IgD-negative memory B cell (primary cell): ENCODE measurements around the gene BBLN. TPM values are rescaled to one million over a fixed set of nuclear protein-coding genes. Genes with fewer than 3 reads are reported as not detected.

Source experiments
- H3K27ac Mint-ChIP-seq, 3 donors: one replicate each; pipeline ENCODE4 v1.8.0; 2020 to 2022; ENCODE audit warnings: mild to moderate bottlenecking in 3 of 3, mixed read lengths in 3 of 3, moderate library complexity in 1 of 3
- H3K27me3 Mint-ChIP-seq: one replicate; pipeline ENCODE4 v1.8.0; 2021; ENCODE audit warnings: mixed read lengths
- H3K36me3 Mint-ChIP-seq: one replicate; pipeline ENCODE4 v1.8.0; 2020; ENCODE audit warnings: mild to moderate bottlenecking, mixed read lengths
- H3K4me1 Mint-ChIP-seq, 3 donors: one replicate each; pipeline ENCODE4 v1.8.0; 2020 to 2022; ENCODE audit warnings: mixed read lengths in 3 of 3, mild to moderate bottlenecking in 1 of 3
- H3K4me3 Mint-ChIP-seq, 4 donors: one replicate each; pipeline ENCODE4 v1.8.0; 2020 to 2022; ENCODE audit warnings: mild to moderate bottlenecking in 4 of 4, mixed read lengths in 4 of 4, moderate library complexity in 3 of 4
- H3K9me3 Mint-ChIP-seq, 3 donors: one replicate each; pipeline ENCODE4 v1.8.0; 2020 to 2021; ENCODE audit warnings: mixed read lengths in 3 of 3, mild to moderate bottlenecking in 1 of 3
- polyA plus RNA-seq: library from polyadenylated mRNA; unstranded; fragments of 300-500 nt; fragmentation: Illumina TruSeq; gene quantifications from one replicate; pipeline ENCODE4 v1.2.3, GENCODE V29; 2021

BBLN gene
- polyA plus RNA-seq, 1 donor from 2014 or later = 145 TPM

DNA sequence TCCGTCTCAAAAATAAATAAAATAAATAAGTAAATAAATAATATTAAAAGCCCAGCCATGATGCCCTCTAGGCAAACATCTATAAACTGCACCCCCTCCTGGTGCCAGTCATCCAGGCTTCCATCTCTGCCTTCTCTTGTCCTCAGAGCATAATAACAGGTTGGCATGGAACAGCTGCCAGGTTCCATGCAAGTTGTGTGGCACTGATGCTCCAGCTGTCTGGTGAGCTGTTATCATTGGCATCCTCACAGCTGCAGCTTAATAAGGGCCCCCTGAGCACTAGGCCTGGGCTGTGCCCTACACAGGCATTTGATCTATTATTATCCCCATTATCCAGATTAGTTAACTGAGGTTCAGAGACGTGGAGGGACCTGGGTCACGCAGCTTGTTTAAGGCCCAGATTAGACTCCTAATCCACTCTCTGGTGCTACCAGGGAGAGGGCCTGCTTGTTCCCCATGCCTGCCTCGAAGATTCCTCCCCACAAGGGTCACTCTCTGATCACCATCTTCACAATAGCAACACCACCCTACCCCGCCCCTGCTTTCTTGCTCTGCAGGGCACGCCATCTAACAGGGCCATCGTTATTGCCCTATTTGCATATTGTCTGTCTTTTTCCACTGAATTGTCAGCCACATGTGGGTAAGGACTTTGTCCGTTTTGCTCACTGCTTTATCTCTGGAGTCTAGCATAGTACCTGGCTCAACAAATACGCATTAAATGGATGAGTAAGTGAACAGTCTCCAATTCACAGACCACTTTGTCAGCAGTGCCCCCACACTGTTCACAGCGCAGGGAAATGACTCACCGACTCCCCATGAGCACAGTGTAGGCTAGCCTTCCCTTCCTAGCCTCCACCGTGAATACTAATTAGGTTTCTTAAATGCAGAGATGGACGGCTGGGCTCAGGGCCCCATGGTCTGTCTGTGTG lies 41.6 kb downstream of the BBLN start:
- Mint-ChIP-seq H3K4me3 (no peak overlapping the region), H3K9me3 (peaks cover 0 to 1% (median 0%) of the 10 kb centered on the region in 3 donors), H3K4me1 (peaks cover 3 to 7% (median 7%) of the 10 kb centered on the region in 3 donors), H3K27ac (no peak overlapping the region), H3K36me3 (peaks cover 4% of the 10 kb centered on the region), H3K27me3 (peaks cover 14% of the 10 kb centered on the region)

DNA sequence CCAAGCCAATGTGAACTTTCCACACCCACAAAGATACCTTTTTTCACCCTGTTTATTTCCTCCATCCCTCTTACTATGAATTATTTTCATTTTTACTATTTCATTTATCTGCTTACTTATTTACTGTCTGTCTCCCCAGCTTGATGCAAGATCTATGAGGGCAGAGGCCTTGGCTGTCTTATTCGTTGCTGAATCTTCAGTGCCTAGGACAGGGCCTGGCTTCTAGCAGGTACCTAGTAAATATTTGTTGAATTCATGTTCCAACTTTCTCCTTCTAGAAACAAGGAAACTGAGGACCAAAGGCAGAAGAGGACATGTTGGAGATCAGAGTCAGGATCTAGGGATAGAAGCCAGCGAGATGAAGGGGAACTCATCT lies 42.6 kb downstream of the BBLN start:
- Mint-ChIP-seq H3K9me3 (peaks cover 0 to 1% (median 0%) of the 10 kb centered on the region in 3 donors), H3K4me1 (peaks cover 3 to 7% (median 7%) of the 10 kb centered on the region in 3 donors), H3K4me3 (peak overlapping the region; percentile 74 to 94 (median 88))

DNA sequence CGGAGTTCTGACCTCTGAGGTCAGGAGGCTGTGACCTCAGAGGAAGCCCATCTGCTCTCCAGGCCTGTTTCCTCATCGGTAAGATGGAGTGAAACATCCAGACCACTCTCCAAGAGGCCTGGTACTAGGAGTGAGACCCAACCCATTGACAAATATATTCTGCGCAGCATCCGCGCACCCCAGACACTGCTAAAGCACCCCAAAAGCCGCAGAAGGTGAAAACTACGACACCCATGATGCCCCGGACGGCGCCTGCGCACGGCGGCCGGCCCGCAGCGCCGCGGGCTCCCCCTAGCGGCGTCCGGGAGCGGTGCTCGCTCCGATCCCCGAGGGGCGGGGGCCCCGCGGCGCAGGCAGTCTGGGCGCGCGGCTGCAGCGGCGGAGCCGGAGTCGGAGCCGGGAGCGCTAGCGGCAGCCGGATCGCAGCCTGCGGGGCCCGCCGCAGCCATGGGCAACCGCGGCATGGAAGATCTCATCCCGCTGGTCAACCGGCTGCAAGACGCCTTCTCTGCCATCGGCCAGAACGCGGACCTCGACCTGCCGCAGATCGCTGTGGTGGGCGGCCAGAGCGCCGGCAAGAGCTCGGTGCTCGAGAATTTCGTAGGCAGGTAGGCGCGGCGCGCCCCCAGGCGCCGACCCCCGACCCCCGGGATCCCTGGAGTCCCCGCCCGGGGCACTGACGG lies 43.1 kb downstream of the BBLN start, which contains the start of gene DNM1:
Gene DNM1 (plus strand): TSS at position 356 of the 683 bp plus-strand sequence. CDS start 92 bp downstream, at position 448.
- Mint-ChIP-seq H3K4me1 (peaks cover 3 to 7% (median 7%) of the 10 kb centered on the region in 3 donors), H3K36me3 (peaks cover 2% of the 10 kb centered on the region), H3K9me3 (peaks cover 0 to 1% (median 0%) of the 10 kb centered on the region in 3 donors), H3K27ac (peak within 1 kb of the TSS in 1 of 3 donors; percentile 86), H3K4me3 (peak within 1 kb of the TSS; percentile 74 to 94 (median 88)), H3K27me3 (peaks cover 16% of the 10 kb centered on the region)

More for the DNA sequence above, 42.6 kb downstream of the BBLN start:
- Mint-ChIP-seq H3K27ac (peak overlapping the region in 1 of 3 donors; percentile 86), H3K36me3 (peaks cover 4% of the 10 kb centered on the region), H3K27me3 (peaks cover 16% of the 10 kb centered on the region)

DNA sequence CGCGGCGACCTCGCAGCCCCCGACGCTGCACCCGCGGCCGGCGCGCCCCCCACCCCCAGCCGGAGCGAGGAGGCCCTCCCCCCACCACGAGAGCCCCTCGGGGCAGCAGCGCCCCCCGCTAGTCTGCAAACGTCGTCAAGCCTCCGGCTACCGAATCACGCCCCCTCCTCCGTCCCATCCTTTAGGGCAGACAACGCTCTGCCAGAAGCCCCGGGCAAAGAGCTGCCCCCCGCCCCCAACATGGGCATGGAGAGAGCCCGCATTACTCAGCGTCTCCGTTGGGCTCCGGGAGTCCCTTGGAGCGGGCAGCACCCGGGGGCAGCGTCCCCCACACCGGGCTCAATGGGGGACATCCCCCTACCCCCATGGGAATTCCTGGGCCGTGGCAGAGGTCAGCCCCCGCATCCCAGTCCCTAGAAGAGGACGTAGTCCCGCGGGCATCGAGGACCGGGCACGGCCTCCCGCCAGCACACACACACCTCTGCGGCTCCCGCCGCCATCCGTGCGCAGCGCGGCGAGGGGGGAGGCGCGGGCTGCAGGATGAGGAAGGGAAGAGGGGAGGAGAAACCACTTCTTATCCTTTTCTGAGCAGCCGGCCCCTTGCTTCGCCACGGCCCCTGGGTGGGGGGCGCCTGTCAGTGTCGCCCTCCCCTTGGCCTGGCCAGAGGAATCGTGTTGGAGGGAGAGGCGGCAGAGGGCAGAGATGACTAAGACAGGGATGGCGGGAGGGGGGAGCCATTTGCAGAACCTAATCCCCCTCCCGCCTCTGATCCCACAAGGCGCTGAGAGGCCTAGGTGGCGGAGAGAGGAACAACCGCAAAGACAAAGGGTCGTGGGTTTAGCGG lies 43.9 kb downstream of the BBLN start:
- Mint-ChIP-seq H3K27me3 (peaks cover 20% of the 10 kb centered on the region), H3K4me3 (peak overlapping the region in 3 of 4 donors; percentile 61 to 74 (median 63)), H3K9me3 (peaks cover 0 to 1% (median 0%) of the 10 kb centered on the region in 3 donors), H3K27ac (no peak overlapping the region), H3K36me3 (peaks cover 1% of the 10 kb centered on the region), H3K4me1 (peaks cover 3 to 7% (median 7%) of the 10 kb centered on the region in 3 donors)

DNA sequence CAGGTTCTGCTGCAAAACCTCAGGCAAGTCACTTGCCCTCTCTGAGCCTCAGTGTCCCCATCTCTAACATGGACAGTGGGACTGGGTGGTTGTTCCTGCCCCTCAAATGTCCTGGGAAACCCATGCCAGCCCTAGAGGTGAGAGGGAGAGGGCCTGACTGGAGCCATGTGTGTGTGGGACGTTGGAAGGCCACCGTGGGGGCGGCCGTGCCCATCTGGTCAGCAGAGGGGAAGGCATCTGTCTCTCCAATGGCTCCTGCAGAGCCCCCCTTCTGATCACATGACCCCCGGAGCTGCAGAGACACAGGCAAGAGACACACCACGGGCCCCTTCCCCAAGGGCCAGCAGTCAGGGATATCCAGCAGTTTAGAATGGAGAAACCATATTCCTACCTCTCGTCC lies 44.8 kb downstream of the BBLN start:
- H3K27ac Mint-ChIP-seq = no peak overlapping the region
- peaks cover 1% of the 10 kb centered on the region for H3K36me3 Mint-ChIP-seq
- H3K9me3 Mint-ChIP-seq = peaks cover 0 to 1% (median 0%) of the 10 kb centered on the region in 3 donors
- peak overlapping the region in 1 of 4 donors; percentile 58 for H3K4me3 Mint-ChIP-seq
- peaks cover 20% of the 10 kb centered on the region for H3K27me3 Mint-ChIP-seq
- peaks cover 3 to 7% (median 7%) of the 10 kb centered on the region in 3 donors for H3K4me1 Mint-ChIP-seq

DNA sequence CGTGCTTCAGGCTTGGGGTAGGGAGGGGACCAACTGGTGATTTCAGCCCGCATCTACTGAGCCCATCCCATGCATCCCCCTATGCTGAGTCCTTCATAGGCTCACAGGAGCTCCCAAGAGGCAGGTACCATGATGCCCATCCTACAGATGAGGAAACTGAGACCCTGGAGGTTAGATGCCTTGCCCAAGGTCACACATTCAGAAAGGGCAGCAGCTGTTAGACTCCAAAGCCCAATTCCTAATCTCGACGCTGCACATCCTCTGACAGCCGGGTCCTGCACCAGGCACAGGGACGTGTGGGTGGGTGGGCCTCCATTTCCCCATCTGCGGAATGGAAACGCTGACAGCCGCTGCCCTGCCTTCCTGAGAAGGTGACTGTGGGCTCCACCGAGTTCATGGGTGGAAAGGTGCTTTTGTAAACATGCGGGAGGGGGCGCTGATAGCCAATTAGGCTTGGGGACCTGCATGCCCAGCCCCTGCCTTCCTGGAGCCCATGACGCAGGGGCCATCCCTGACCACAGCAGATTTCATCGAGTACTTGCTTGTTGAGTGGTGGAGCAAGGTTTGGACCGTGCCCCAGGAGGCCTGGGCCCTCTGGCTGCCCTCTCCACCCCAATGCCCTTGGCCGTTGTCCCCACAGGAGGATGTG lies 45.4 kb downstream of the BBLN start:
- Mint-ChIP-seq H3K9me3 (peaks cover 0 to 1% (median 0%) of the 10 kb centered on the region in 3 donors), H3K36me3 (peaks cover 1% of the 10 kb centered on the region), H3K4me1 (peaks cover 3 to 7% (median 7%) of the 10 kb centered on the region in 3 donors), H3K4me3 (peak overlapping the region in 1 of 4 donors; percentile 58), H3K27me3 (peaks cover 20% of the 10 kb centered on the region), H3K27ac (no peak overlapping the region)

DNA sequence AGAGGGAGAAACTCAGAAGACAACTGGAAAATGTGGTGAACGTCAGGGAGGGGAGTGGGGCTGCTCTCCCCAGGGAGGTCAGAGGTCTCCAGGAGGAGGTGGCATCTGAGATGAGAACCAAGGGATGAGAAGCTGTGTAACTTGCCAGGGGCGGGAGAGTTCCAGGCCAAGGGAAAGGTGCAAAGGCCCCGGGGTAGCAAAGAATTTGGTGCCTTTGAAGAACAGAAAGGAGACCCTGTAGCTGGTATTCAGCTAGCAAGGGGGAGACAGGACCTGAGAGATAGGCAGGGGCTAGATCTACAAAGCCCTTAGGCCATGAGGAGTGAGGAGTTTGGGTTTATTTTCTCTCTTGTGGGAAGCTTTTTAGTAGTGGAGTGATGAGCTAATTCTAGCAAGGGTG lies 46.4 kb downstream of the BBLN start:
- Mint-ChIP-seq H3K4me3 (peak overlapping the region in 1 of 4 donors; percentile 3), H3K27me3 (peaks cover 20% of the 10 kb centered on the region), H3K27ac (no peak overlapping the region), H3K36me3 (peaks cover 1% of the 10 kb centered on the region), H3K4me1 (peaks cover 3 to 7% (median 7%) of the 10 kb centered on the region in 3 donors), H3K9me3 (peaks cover 0 to 1% (median 0%) of the 10 kb centered on the region in 3 donors)

DNA sequence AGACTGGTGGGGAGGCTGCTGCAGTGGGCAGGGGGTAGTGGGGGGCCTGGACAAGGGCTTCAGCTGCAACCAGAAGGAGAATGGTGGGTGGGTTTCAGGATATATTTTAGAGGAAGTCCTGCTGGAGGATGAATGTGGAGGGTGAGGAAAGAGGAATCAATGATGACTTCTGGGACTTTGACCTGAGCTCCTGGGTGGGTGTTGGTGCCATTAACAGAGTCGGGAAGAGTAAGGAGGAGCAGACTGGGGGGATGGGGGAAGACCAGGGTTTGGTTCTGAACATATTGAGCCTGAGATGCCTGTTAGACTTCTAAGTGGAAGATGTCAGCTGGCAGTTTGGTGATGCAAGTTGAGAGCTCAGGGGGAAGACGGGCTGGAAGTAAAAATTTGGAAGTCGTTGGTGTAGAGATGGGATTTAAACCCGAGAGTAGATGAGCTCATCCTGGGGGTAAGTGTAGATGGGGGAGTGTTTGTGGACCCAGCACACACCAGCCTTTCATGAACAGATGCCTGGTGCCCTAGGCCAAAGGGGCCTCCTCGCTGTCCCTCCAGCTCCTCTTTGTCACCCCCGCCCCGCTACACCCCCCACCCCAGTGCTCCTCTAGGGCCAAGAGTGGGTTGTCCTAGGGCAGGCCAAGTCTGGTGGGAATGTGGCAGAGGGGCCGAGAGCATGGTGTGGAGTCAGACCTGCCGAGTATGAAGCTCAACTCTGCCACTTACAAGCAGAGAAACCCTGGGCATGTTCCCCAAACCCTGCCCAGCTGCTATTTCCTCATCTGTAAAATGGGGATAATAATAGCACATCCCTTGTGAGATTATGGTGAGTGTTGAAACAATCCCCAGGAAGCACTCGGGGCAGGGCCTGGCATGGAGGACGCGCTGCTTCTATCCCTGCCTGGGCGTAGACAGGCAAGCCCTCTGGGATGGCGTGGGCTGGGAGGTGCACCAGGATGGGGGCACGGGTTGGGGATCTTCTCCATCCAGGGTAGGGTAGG lies 47.1 kb downstream of the BBLN start:
- Mint-ChIP-seq H3K27ac (no peak overlapping the region), H3K4me3 (no peak overlapping the region), H3K9me3 (peaks cover 0 to 1% (median 0%) of the 10 kb centered on the region in 3 donors), H3K36me3 (peaks cover 1% of the 10 kb centered on the region), H3K27me3 (peaks cover 20% of the 10 kb centered on the region), H3K4me1 (peaks cover 3 to 7% (median 7%) of the 10 kb centered on the region in 3 donors)

DNA sequence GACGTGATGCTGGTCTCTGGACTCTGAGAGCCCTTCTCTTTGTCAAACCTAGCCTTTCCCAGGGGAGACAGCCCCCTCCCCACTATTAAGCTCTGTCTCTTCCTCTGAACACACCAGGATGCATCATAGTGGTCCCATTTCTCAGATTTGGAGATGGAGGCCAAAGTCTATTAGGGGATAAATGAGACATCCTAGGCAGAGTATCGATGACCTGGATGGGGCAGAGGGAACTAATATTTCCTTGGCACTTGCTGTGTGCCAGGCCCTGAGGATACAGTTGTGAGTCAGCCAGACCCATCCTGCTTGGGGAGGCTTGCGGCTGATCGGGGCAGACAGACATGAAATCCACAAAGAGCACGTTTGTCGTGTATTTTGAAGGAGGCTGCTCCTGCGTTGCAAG lies 48.3 kb downstream of the BBLN start:
- peaks cover 1% of the 10 kb centered on the region for H3K36me3 Mint-ChIP-seq
- H3K4me3 Mint-ChIP-seq = no peak overlapping the region
- H3K27me3 Mint-ChIP-seq = peaks cover 24% of the 10 kb centered on the region
- H3K27ac Mint-ChIP-seq = no peak overlapping the region
- H3K4me1 Mint-ChIP-seq = peaks cover 0 to 3% (median 3%) of the 10 kb centered on the region in 3 donors
- peaks cover 0 to 1% (median 0%) of the 10 kb centered on the region in 3 donors for H3K9me3 Mint-ChIP-seq

DNA sequence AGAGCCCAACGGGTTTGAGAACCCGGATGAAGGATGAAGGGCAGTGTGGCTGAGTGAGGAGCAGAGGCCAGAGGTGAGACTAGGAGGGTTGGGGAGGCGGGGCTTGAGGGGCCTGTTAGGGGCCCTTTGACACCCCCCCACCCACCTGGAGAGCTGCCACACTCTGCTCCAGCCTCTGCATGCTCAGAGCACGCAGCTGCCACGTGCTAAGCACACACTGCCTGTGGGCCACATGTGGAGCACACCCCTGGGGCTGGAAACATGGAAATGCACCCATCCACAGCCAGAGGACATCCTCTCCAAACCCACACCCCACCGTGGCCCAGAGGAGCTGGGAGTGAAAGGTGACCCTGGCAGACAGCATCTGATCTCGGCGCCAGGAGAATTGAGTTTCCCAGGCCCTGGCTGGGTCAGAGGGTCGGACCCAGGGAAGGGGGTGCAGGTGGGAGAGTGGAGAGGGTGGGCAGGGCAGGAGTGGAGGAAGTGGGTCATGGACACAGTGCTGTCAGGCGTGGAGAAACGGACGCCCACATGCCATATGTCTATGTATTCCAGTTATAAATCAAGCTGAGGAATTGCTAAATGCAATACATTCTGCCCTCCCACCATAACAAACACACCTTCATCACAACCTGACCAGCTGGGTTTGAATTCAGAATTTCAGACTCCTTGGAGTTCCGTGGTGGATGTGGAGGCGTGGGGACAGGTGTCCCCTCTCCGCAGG lies 49.0 kb downstream of the BBLN start:
- H3K4me3 Mint-ChIP-seq = no peak overlapping the region
- peaks cover 0 to 3% (median 2%) of the 10 kb centered on the region in 3 donors for H3K4me1 Mint-ChIP-seq
- no peak overlapping the region for H3K27ac Mint-ChIP-seq
- H3K9me3 Mint-ChIP-seq = peaks cover 0 to 1% (median 0%) of the 10 kb centered on the region in 3 donors
- H3K36me3 Mint-ChIP-seq = peaks cover 3% of the 10 kb centered on the region
- peaks cover 26% of the 10 kb centered on the region for H3K27me3 Mint-ChIP-seq

DNA sequence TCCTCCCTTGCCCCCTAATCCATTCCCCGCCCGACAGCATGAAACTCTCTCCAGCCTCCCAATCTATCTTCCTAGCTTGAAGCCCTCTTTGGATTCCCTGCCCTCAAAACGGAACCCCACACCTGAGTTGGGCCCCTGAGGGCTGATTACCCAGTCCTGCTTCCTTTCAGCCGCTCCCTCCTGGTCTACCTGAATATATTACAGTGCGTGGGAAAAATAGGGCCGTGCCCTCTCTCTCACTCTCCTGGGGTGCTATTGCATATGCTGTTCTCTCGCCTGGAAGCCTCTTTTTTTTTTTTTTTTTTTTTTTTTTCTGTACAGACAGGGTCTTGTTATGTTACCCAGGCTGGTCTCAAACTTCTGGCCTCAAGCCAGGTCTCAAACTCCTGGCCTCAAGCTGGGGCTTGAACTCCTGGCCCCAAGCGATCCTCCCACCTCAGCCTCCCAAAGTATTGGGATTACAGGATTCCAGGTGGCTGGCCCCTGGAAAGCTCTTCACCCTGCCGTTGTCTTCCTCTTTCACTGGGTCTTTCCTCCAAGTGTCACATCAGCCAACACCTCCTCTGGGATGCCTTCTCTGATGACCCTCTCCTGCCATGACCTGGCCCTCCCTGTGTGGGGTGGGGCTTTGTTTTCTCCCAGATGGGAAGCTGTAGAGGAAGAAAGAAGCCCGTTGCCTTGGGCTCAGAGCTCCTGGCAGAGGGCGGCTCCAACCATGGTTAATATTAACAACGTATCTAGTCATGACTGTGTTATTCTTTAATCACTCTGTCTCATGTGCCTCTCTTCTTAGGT lies 51.3 kb downstream of the BBLN start:
- Mint-ChIP-seq H3K27me3 (peaks cover 15% of the 10 kb centered on the region), H3K36me3 (peaks cover 3% of the 10 kb centered on the region), H3K27ac (peak overlapping the region in 1 of 3 donors; percentile 65), H3K9me3 (no peaks in the 10 kb centered on the region), H3K4me1 (no peaks in the 10 kb centered on the region), H3K4me3 (no peak overlapping the region)

DNA sequence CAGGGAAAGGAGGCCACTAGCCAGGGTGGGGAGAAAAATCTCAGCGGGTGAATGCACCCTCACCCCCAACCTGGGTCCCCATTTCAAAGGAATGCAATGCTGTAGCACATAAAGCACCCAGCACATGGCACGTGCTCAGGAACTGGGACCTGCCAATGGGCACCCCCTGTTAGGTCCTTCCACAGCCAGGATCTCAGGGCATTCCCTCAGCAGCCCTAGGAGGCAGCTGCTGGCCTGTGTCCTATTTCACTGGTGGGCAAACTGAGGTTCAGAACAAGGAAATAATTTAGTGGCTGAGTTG lies 51.9 kb downstream of the BBLN start:
- H3K4me3 Mint-ChIP-seq = no peak overlapping the region
- no peaks in the 10 kb centered on the region for H3K4me1 Mint-ChIP-seq
- H3K36me3 Mint-ChIP-seq = peaks cover 3% of the 10 kb centered on the region
- peaks cover 14% of the 10 kb centered on the region for H3K27me3 Mint-ChIP-seq
- no peaks in the 10 kb centered on the region for H3K9me3 Mint-ChIP-seq
- no peak overlapping the region for H3K27ac Mint-ChIP-seq
